SK-N-SH treated with all-trans-retinoic acid at 6 μM for 48 hours (cell line): ENCODE data around the gene LITAF.
"Not testable (repeated sequence)": the region's sequence is repeated elsewhere in the genome, so short reads cannot be mapped to it uniquely, and the experiment has no call there.

Experiments
- ATAC-seq: fragments of 200-7000 bp; cut with Tn5 transposase; 3 replicates; pipeline ENCODE4 v1.9.1; 2020; ENCODE audit warnings: mild to moderate bottlenecking, moderate library complexity
- ARNTL ChIP-seq: fragments of 450-650 bp; formaldehyde crosslinking; IDR thresholded peaks from 2 replicates; pipeline ENCODE4 v1.5.0; 2020; ENCODE audit warnings: low read depth, mild to moderate bottlenecking, moderate library complexity, borderline replicate concordance
- BACH2 ChIP-seq: fragments of 250-450 bp; sonication (Bioruptor Pico); IDR thresholded peaks from 2 replicates; pipeline ENCODE4 v1.9.0; 2021; ENCODE audit warnings: mild to moderate bottlenecking, borderline replicate concordance
- CREB5 ChIP-seq: fragments of 250-450 bp; sonication (Bioruptor Pico); IDR thresholded peaks from 2 replicates; pipeline ENCODE4 v1.5.1; 2020; ENCODE audit warnings: low read depth, mild to moderate bottlenecking, moderate library complexity
- CSRNP3 ChIP-seq: fragments of 250-450 bp; sonication (Bioruptor Pico); IDR thresholded peaks from 2 replicates; pipeline ENCODE4 v1.5.1; 2021; ENCODE audit warnings: mild to moderate bottlenecking, moderate library complexity
- ESRRG ChIP-seq: fragments of 250-450 bp; sonication (Bioruptor Pico); IDR thresholded peaks from 2 replicates; pipeline ENCODE4 v1.6.1; 2021; ENCODE audit warnings: mild to moderate bottlenecking
- GLIS3 ChIP-seq: fragments of 250-450 bp; sonication (Bioruptor Pico); IDR thresholded peaks from 2 replicates; pipeline ENCODE4 v1.5.0; 2020; ENCODE audit warnings: mild to moderate bottlenecking, moderate library complexity
- ISL1 ChIP-seq: fragments of 250-450 bp; sonication (Bioruptor Pico); IDR thresholded peaks from 2 replicates; pipeline ENCODE4 v2.1.2; 2022; ENCODE audit warnings: mild to moderate bottlenecking, moderate library complexity
- OSR1 ChIP-seq: fragments of 250-450 bp; sonication (Bioruptor Pico); IDR thresholded peaks from 2 replicates; pipeline ENCODE4 v1.8.0; 2022; ENCODE audit warnings: moderate library complexity, mild to moderate bottlenecking, inconsistent platforms
- PPARA ChIP-seq: fragments of 250-450 bp; sonication (Bioruptor Pico); IDR thresholded peaks from 2 replicates; pipeline ENCODE4 v1.5.0; 2020; ENCODE audit warnings: mild to moderate bottlenecking, borderline replicate concordance
- RARB ChIP-seq: fragments of 250-450 bp; sonication (Bioruptor Pico); IDR thresholded peaks from 2 replicates; pipeline ENCODE4 v1.8.0; 2021; ENCODE audit warnings: mild to moderate bottlenecking, moderate library complexity
- TCF4 ChIP-seq: fragments of 250-450 bp; sonication (Bioruptor Pico); IDR thresholded peaks from 2 replicates; pipeline ENCODE4 v1.8.0; 2021; ENCODE audit warnings: mild to moderate bottlenecking, moderate library complexity, borderline replicate concordance
- TOX ChIP-seq: fragments of 250-450 bp; sonication (Bioruptor Pico); IDR thresholded peaks from 2 replicates; pipeline ENCODE4 v1.8.0; 2021; ENCODE audit warnings: mild to moderate bottlenecking, moderate library complexity, borderline replicate concordance
- ZC3H10 ChIP-seq: fragments of 250-450 bp; sonication (Bioruptor Pico); IDR thresholded peaks from 2 replicates; pipeline ENCODE4 v1.5.1; 2021; ENCODE audit warnings: mild to moderate bottlenecking, moderate library complexity
- ZFP3 ChIP-seq: fragments of 250-450 bp; sonication (Bioruptor Pico); IDR thresholded peaks from 2 replicates; pipeline ENCODE4 v1.5.0; 2020; ENCODE audit warnings: mild to moderate bottlenecking, moderate library complexity
- ZFP30 ChIP-seq: fragments of 450-650 bp; formaldehyde crosslinking; IDR thresholded peaks from 2 replicates; pipeline ENCODE4 v1.5.0; 2022; ENCODE audit warnings: mild to moderate bottlenecking, moderate library complexity
- ZNF565 ChIP-seq: fragments of 450-650 bp; formaldehyde crosslinking; conservative IDR thresholded peaks from 2 replicates; pipeline ENCODE4 v1.5.0; 2020; ENCODE audit warnings: low read depth, mild to moderate bottlenecking, moderate library complexity
- ZNF70 ChIP-seq: fragments of 450-650 bp; formaldehyde crosslinking; IDR thresholded peaks from 2 replicates; pipeline ENCODE4 v1.5.0; 2020; ENCODE audit warnings: mild to moderate bottlenecking, moderate library complexity
- ZNF8 ChIP-seq: fragments of 450-650 bp; formaldehyde crosslinking; IDR thresholded peaks from 2 replicates; pipeline ENCODE4 v1.5.0; 2020; ENCODE audit warnings: mild to moderate bottlenecking, moderate library complexity
- TF ChIP-seq, protein P1 (sequence below): fragments of 250-450 bp; sonication (Bioruptor Pico); IDR thresholded peaks from 2 replicates; pipeline ENCODE4 v1.8.0; 2021; ENCODE audit warnings: low read depth, mild to moderate bottlenecking, moderate library complexity, borderline replicate concordance
- TF ChIP-seq, protein P2 (sequence below): fragments of 250-450 bp; sonication (Bioruptor Pico); IDR thresholded peaks from 2 replicates; pipeline ENCODE4 v1.5.0; 2020; ENCODE audit warnings: mild to moderate bottlenecking, moderate library complexity

The LITAF gene

GRCh38 chr16:11593581-11593980 is 6.9 kb upstream of the LITAF start:
- no peak for TF ChIP-seq CREB5
- TF ChIP-seq ISL1 (CRISPR knock-in tag) = no peak
- no peak for TF ChIP-seq ZFP30 (CRISPR knock-in tag)
- no peak for TF ChIP-seq ZNF8 (CRISPR knock-in tag)
- TF ChIP-seq ESRRG (CRISPR knock-in tag) = no peak
- TF ChIP-seq ZC3H10 (CRISPR knock-in tag) = no peak
- no peak for TF ChIP-seq GLIS3 (CRISPR knock-in tag)
- TF ChIP-seq, protein P1, sequence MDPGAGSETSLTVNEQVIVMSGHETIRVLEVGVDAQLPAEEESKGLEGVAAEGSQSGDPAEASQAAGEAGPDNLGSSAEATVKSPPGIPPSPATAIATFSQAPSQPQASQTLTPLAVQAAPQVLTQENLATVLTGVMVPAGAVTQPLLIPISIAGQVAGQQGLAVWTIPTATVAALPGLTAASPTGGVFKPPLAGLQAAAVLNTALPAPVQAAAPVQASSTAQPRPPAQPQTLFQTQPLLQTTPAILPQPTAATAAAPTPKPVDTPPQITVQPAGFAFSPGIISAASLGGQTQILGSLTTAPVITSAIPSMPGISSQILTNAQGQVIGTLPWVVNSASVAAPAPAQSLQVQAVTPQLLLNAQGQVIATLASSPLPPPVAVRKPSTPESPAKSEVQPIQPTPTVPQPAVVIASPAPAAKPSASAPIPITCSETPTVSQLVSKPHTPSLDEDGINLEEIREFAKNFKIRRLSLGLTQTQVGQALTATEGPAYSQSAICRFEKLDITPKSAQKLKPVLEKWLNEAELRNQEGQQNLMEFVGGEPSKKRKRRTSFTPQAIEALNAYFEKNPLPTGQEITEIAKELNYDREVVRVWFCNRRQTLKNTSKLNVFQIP (CRISPR knock-in tag) = no peak
- no peak for TF ChIP-seq ZNF565 (CRISPR knock-in tag)
- no peak for TF ChIP-seq TOX
- TF ChIP-seq PPARA (CRISPR knock-in tag) = no peak
- no peak for TF ChIP-seq ZFP3
- TF ChIP-seq RARB (CRISPR knock-in tag) = no peak
- no peak for ATAC-seq

DNA sequence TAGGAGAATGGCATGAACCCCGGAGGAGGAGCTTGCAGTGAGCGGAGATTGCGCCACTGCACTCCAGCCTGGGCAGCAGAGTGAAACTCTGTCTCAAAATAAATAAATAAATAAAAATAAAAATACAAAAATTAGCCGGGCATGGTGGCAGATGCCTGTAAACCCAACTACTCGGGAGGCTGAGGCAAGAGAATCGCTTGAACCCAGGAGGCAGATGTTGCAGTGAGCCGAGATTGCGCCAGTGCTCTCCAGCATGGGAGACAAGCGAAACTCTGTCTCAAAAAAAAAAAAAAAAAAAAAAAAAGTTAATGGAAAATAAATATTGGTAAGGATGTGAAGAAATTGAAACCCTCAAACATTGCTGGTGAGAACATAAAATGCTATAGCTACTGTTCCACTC is 6.4 kb upstream of the LITAF start:
- ATAC-seq = not testable (repeated sequence)

DNA sequence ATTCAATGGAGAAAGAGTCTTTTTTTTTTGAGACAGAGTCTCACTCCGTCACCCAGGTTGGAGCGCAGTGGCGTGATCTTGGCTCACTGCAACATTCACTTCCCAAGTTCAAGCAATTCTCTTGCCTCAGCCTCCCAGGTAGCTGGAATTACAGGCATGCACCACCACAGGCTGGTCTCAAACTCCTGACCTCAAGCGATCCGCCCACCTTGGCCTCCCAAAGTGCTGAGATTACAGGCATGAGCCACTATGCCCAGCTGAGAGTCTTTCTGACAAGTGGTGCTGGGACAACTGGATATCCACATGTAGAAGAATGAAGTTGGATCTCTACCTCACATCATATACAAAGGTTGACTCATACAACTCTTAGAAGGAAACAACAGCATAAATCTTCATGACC is 4.9 kb upstream of the LITAF start:
- not testable (repeated sequence) for ATAC-seq

GRCh38 chr16:11589198-11589550 is 2.5 kb upstream of the LITAF start:
- no peak for ATAC-seq
- no peak for TF ChIP-seq TOX
- no peak for TF ChIP-seq ZNF70 (CRISPR knock-in tag)
- TF ChIP-seq, protein P2, sequence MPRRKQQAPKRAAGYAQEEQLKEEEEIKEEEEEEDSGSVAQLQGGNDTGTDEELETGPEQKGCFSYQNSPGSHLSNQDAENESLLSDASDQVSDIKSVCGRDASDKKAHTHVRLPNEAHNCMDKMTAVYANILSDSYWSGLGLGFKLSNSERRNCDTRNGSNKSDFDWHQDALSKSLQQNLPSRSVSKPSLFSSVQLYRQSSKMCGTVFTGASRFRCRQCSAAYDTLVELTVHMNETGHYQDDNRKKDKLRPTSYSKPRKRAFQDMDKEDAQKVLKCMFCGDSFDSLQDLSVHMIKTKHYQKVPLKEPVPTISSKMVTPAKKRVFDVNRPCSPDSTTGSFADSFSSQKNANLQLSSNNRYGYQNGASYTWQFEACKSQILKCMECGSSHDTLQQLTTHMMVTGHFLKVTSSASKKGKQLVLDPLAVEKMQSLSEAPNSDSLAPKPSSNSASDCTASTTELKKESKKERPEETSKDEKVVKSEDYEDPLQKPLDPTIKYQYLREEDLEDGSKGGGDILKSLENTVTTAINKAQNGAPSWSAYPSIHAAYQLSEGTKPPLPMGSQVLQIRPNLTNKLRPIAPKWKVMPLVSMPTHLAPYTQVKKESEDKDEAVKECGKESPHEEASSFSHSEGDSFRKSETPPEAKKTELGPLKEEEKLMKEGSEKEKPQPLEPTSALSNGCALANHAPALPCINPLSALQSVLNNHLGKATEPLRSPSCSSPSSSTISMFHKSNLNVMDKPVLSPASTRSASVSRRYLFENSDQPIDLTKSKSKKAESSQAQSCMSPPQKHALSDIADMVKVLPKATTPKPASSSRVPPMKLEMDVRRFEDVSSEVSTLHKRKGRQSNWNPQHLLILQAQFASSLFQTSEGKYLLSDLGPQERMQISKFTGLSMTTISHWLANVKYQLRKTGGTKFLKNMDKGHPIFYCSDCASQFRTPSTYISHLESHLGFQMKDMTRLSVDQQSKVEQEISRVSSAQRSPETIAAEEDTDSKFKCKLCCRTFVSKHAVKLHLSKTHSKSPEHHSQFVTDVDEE (CRISPR knock-in tag) = no peak
- TF ChIP-seq RARB (CRISPR knock-in tag) = no peak
- no peak for TF ChIP-seq CSRNP3 (CRISPR knock-in tag)
- TF ChIP-seq ESRRG (CRISPR knock-in tag) = no peak
- no peak for TF ChIP-seq GLIS3 (CRISPR knock-in tag)
- no peak for TF ChIP-seq ZFP30 (CRISPR knock-in tag)

- ATAC-seq = no peak
- no peak for TF ChIP-seq ZC3H10 (CRISPR knock-in tag)
- TF ChIP-seq ISL1 (CRISPR knock-in tag) = no peak
- TF ChIP-seq TOX = no peak
- TF ChIP-seq CSRNP3 (CRISPR knock-in tag) = no peak
- no peak for TF ChIP-seq GLIS3 (CRISPR knock-in tag)
- TF ChIP-seq OSR1 (CRISPR knock-in tag) = no peak
- TF ChIP-seq ZFP30 (CRISPR knock-in tag) = no peak
- no peak for TF ChIP-seq ARNTL (CRISPR knock-in tag)
- TF ChIP-seq, protein P2 (CRISPR knock-in tag) = no peak
- no peak for TF ChIP-seq ESRRG (CRISPR knock-in tag)
- no peak for TF ChIP-seq ZNF8 (CRISPR knock-in tag)
- TF ChIP-seq TCF4 = no peak
- TF ChIP-seq BACH2 (CRISPR knock-in tag) = no peak
- TF ChIP-seq CREB5 = no peak
Measured at GRCh38 chr16:11588321-11589197, 1.8 kb upstream of the LITAF start.
